Adrenal gland (tissue), 12 donors: ENCODE results near the gene MYLK. TPM values are rescaled to one million over a fixed set of nuclear protein-coding genes. Genes with fewer than 3 reads are reported as not detected.

Source experiments
- DNase-seq, 7 donors: peaks; one replicate each; pipeline ENCODE4 v3.0.0-alpha.2; 2019 to 2020
- H3K27ac ChIP-seq, 5 donors: fragments of 200-600 bp; sonication (generic) in 4 of 5; 1 replicate in 3 of 5; 2 replicates in 2 of 5; pipeline versions ENCODE4 v1.5.1 to v1.8.0; 2016 to 2020; ENCODE audit warnings: mild to moderate bottlenecking in 1 of 5
- H3K27me3 ChIP-seq: fragments of 200-600 bp; 2 replicates; pipeline ENCODE4 v1.8.0; 2021
- H3K36me3 ChIP-seq, 2 donors: fragments of 200-600 bp; replicated peaks in 1 of 2; 1 replicate in 1 of 2; 2 replicates in 1 of 2; pipeline versions ENCODE4 v1.5.1 to v1.8.0; 2018 to 2022
- H3K4me1 ChIP-seq, 2 donors: fragments of 200-600 bp; replicated peaks in 1 of 2; 1 replicate in 1 of 2; 2 replicates in 1 of 2; pipeline versions ENCODE4 v1.5.1 to v1.8.0; 2018 to 2021
- H3K4me3 ChIP-seq, 4 donors: fragments of 200-600 bp; sonication (generic) in 3 of 4; one replicate each; pipeline ENCODE4 v1.5.1; 2016 to 2018
- H3K9me3 ChIP-seq, 3 donors: fragments of 200-600 bp; sonication (generic) in 1 of 3; replicated peaks in 1 of 3; 1 replicate in 2 of 3; 2 replicates in 1 of 3; pipeline versions ENCODE4 v1.5.1 to v1.8.0; 2016 to 2021
- CTCF ChIP-seq, 6 experiments: fragments of 450-650 bp in 4 of 6; fragments of 200-600 bp in 2 of 6; sonication (generic) in 1 of 6; IDR thresholded peaks; 1 replicate in 5 of 6; 2 replicates in 1 of 6; pipeline versions ENCODE4 v1.5.1 to v1.8.0; 2016 to 2021; ENCODE audit warnings: antibody characterized with exemption in 6 of 6, mild to moderate bottlenecking in 2 of 6, moderate library complexity in 1 of 6
- POLR2A ChIP-seq, 2 donors: fragments of 450-650 bp; IDR thresholded peaks; one replicate each; pipeline ENCODE4 v1.6.1; 2017; ENCODE audit warnings: antibody characterized with exemption in 2 of 2, mild to moderate bottlenecking in 2 of 2, moderate library complexity in 1 of 2
- WGBS, 4 donors: extraction: QIAGEN DNeasy Blood & Tissue Kit in 2 of 4; methylation state at CpG; one replicate each; pipeline versions ENCODE4 v1.1.5 to v1.1.7; 2013 to 2017; 5-methylcytosine and 5-hydroxymethylcytosine counted together
- intact Hi-C, 2 donors: fragments of 100-400 bp; cut with DNase I; formaldehyde crosslinking; loops; one replicate each; pipeline versions ENCODE4 v1.14.1 to v1.15.0; 2022 to 2023
- polyA plus RNA-seq, 3 donors: library from polyadenylated mRNA; stranded (reverse); fragments of 200-250 nt in 2 of 3; fragments of 350-450 nt in 1 of 3; fragmentation: Illumina TruSeq in 1 of 3; extraction: RNeasy Lipid Tissue Mini Kit (QIAGEN cat#74804) in 1 of 3; gene quantifications; one replicate each; pipeline ENCODE4 v1.2.3, GENCODE V29; 2013 to 2014
- total RNA-seq, 9 donors: library from RNA; depleted of rRNA in 4 of 9; stranded (reverse); fragments of >200 nt in 4 of 9; fragments of 120-200 nt in 1 of 9; fragmentation: NEBNext Ultra II Directional in 1 of 9; extraction: Animal tissue kit (Norgen Biotek cat#: 25700) in 1 of 9; gene quantifications; one replicate each; pipeline versions ENCODE4 v1.1.0 to v1.2.4, GENCODE V29; 2013 to 2023
- donor health status: healthy with polysubstance abuse.
- donor health status: Bipolar disorder and iron deficiency.
- donor health status: DM: yes; HTN: yes; CAD: no.
- donor health status: DM: no; HTN: no; CAD: no.
- donor health status: DM: no; HTN: no; CAD: no.
- donor health status: DM: yes; HTN: yes; CAD: no.

The MYLK gene
- total and polyA plus RNA-seq, 12 donors, result 13.3 to 124 (median 53.8) TPM

GRCh38 chr3:123587401-123587800, 296.7 kb downstream of the MYLK start:
- no peaks in the 10 kb centered on the region for H3K27me3 ChIP-seq
- no peak for DNase-seq
- 65 to 88% (median 85%) methylated on average over 2 of the region's 2 CpGs for WGBS, 4 donors
- H3K4me1 ChIP-seq, result peaks cover 9 to 25% of the 10 kb centered on the region in 2 donors
- no peak overlapping the region for H3K27ac ChIP-seq
- no peaks in the 10 kb centered on the region for H3K36me3 ChIP-seq
- peaks cover 0 to 10% (median 0%) of the 10 kb centered on the region in 3 donors for H3K9me3 ChIP-seq
- intact Hi-C loops, result no loop called here
- H3K4me3 ChIP-seq, result no peak overlapping the region
- TF ChIP-seq POLR2A (IDR thresholded peaks at IDR 0.05) (no peak), CTCF (IDR thresholded peaks at IDR 0.05) (no peak)

GRCh38 chr3:123586968-123587367, 297.2 kb downstream of the MYLK start:
- Histone ChIP-seq H3K27me3 (no peaks in the 10 kb centered on the region), H3K36me3 (no peaks in the 10 kb centered on the region), H3K4me3 (no peak overlapping the region), H3K9me3 (peaks cover 0 to 10% (median 0%) of the 10 kb centered on the region in 3 donors), H3K4me1 (peaks cover 9 to 28% of the 10 kb centered on the region in 2 donors), H3K27ac (no peak overlapping the region)
- TF ChIP-seq CTCF (IDR thresholded peaks at IDR 0.05) (no peak), POLR2A (IDR thresholded peaks at IDR 0.05) (no peak)
- DNase-seq, result no peak
- 74 to 85% (median 83%) methylated on average over 2 of the region's 2 CpGs for WGBS, 4 donors
- intact Hi-C loops, result no loop called here

- WGBS, 4 donors, result 3 to 5% (median 4%) methylated on average over 10 of the region's 10 CpGs
- TF ChIP-seq POLR2A (IDR thresholded peaks at IDR 0.05) (no peak), CTCF (IDR thresholded peaks at IDR 0.05) (no peak)
- H3K4me3 ChIP-seq, result peak overlapping the region in 3 of 4 donors; percentile 9 to 97 (median 82)
- H3K27me3 ChIP-seq, result no peaks in the 10 kb centered on the region
- intact Hi-C loops, result no loop called here
- peaks cover 0 to 7% (median 0%) of the 10 kb centered on the region in 3 donors for H3K9me3 ChIP-seq
- peaks cover 0 to 3% of the 10 kb centered on the region in 2 donors for H3K36me3 ChIP-seq
- peak overlapping the region in 4 of 5 donors; percentile 84 to 96 (median 94) for H3K27ac ChIP-seq
- DNase-seq, result peak; percentile 25 to 76 (median 32)
- H3K4me1 ChIP-seq, result peaks cover 9 to 31% of the 10 kb centered on the region in 2 donors
Measured at GRCh38 chr3:123586131-123586530, 298.0 kb downstream of the MYLK start.

GRCh38 chr3:123584988-123585937, 298.9 kb downstream of the MYLK start, which contains the start of gene HACD2:
Gene HACD2, minus strand, starts transcription at chr3:123585053. Its CDS starts 26 bp downstream, at chr3:123585027.
- H3K9me3 ChIP-seq, result no peaks in the 10 kb centered on the region
- H3K4me3 ChIP-seq, result peak within 1 kb of the TSS; percentile 56 to 97 (median 72)
- 0 to 1% (median 0%) methylated on average over 28 to 54 of the region's 54 CpGs for WGBS, 4 donors
- TF ChIP-seq CTCF (IDR thresholded peaks at IDR 0.05) (no peak), POLR2A (IDR thresholded peaks at IDR 0.05) (peak in 1 of 2 donors; percentile 87)
- H3K36me3 ChIP-seq, result peaks cover 0 to 10% of the 10 kb centered on the region in 2 donors
- H3K27ac ChIP-seq, result peak within 1 kb of the TSS; percentile 78 to 96 (median 92)
- H3K4me1 ChIP-seq, result peaks cover 9 to 31% of the 10 kb centered on the region in 2 donors
- no peaks in the 10 kb centered on the region for H3K27me3 ChIP-seq
- peak; percentile 96 to 98 (median 97) for DNase-seq
- intact Hi-C loops, result no loop called here
